AG20443 (cell line): Measurements from ENCODE around the gene SEMA4G.

Experiments used
- DNase-seq: peaks from one replicate; pipeline ENCODE4 v3.0.0; 2012; ENCODE audit warnings: low spot score, mixed read lengths

The SEMA4G gene

DNA sequence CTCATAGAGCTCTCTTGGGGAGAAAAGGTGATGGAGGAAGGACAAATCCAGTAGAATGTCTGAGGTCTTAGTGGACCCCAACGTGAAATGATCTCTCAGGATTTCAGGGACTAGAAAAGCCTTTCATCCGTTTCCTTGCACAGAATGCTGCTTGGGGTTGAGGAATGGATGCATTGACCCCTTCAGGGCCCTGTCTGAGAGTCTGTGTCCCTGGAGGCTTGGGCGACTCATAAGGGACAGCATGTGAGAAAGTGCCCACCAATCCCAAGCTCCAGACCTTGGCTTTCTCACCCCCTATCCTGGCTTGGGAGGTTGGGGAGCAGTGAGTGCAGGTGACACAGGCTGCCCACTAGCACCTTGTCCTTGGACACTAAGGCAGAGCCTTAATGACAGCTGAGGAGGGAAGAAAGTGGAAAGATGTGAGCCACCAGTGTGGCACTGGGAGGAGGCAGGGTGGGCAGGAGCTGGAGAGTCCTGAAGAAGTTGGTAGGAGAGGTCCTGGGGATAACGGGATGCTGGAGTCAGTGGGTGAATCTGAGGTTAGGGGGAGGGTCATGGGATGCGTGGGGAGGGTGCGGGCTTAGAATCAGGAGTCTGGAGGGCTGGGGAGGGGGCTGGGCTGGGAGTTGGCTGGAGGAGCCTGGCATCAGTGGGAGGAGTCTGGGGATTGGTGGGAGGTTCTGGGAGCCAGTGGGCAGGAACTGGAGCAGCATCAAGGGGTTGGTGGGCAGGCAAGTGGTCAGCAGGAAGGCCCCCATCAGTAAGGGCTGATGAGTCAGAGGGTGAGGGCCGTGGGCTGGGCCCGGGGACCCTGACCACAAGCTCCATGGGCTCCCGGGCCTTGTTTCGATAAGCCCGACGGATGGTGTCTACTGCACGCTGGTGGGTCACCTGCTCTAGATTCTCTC is 38.9 kb downstream of the SEMA4G start:
- no peak for DNase-seq

DNA sequence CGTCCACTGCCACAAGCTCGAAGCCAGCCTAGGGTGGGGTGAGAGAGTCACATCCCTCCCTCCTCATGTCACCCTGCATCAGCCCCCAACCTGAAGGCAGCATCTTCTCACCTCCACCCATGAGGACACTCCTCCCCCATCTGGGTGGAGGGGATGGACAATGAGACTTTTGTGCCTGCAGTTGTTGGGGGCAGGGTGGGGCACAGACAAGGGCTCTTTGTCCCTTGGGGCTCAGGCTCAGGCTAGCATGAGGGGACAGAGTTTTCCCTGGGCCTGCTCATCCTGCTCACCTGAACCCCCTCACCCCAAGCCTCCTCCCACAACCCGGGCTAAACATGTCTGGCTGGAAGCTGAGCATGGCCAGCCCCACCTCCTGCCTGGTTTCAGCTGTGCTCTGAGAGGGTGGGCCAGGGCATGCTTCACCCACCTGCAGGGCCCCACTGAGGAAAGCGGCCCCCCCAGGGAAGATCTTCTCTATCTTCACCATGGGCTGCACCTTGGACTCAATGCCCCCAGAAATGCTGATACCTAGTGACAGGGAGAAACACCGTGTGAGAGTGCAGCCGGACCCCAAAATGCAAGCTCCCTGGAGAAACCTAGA is 39.6 kb downstream of the SEMA4G start:
- no peak for DNase-seq

DNA sequence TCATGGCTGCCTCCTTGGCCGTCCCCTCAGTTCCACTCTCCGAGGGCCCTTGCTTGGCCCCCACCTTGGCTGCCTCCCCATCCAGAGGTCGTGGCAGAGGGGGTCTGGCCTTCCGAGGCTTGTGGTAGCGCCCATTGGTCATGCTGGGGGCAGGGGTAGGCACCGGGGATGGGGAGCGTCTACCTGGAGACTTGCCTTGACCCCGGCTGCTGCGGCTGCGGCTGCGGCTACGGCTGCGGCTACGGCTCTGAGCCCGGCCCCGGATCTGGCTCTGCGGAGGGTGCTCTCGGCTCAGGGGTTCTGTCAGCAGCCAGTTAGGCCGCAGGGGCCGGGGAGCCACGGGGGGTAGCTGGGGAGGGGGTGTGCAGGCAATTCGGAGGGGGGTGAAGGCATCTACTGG is 41.0 kb downstream of the SEMA4G start:
- DNase-seq, result no peak

DNA sequence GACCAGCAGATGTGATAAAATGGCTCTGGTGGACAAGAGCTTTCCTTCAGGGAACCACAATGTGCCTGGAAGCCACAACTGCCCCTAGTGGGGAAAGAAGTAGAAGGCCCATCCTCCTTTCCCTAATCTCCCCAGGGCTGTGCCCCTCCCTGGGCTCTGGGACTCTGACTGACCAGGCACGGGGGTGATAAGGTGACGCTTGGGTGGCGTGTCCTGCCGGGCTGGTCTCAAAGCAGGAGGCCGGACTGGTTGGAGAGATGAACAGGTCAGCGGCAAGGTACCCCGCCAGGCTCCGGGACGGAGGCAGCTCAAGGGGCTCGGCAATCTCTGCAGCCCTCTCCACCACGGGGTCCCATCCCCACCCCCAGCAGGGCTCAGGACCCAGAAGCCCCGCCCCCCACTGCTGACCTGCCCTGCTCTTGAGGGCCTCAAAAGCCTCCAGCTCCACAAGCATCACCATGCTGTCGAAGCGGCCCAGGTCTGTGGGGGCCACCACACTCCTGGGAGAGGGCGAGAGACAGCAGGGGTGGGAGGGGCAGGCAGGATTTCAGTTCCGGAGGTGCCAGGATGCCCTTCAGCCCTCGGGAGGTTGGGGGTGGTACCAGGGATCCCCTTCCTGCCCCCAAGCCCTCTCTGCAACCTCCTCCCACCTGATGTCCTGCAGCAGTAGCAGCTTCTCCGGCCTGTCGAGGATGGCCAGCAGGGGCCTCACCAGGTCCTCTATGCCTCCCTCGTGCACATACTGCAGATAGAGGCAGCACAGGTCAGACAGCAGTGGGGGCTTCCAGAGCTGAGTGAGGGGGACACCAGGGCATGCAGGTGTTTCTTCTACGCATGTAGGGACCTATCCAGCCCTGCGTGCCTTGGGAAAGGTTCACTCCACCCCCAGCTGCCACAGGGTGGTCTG is 42.5 kb downstream of the SEMA4G start:
- DNase-seq, result no peak

DNA sequence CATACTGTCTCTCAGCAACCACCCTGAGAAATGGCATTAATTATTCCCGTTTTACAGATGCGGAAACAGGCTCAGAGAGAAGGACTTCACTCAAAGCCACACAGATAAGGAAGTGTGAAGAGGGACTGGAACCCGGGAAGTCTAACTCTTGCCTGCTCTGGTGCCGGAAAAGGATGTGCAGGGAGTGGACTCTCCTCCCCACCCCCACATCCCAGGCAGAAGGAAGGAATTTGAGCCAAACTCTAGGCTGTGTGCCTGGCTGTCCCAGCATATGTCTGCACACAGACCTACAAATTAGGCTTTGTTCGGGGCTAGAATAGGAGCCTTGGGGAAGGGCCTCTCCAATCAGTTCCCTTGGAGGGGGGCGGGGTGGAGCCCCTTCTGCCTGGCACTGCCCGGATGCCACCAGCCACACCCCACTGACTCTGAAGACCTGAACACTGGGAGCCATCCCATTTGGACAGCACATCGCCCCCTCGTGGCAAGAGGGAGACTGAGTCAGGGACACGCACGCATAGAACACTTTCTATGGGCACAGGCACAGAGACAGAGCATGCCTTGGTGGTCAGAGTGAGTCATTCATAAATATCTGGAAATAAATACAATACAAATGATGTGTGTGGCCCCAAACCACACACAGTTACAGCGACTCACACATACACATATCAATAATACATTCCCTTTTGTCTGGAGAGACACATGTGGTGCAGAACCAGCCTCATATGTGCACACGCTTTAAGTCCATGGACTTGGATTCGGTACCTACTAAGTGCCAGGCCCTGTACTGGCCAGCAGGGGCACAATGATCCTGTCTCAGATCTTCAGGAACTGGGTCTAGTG is 43.4 kb downstream of the SEMA4G start:
- DNase-seq, result peak; percentile 91

DNA sequence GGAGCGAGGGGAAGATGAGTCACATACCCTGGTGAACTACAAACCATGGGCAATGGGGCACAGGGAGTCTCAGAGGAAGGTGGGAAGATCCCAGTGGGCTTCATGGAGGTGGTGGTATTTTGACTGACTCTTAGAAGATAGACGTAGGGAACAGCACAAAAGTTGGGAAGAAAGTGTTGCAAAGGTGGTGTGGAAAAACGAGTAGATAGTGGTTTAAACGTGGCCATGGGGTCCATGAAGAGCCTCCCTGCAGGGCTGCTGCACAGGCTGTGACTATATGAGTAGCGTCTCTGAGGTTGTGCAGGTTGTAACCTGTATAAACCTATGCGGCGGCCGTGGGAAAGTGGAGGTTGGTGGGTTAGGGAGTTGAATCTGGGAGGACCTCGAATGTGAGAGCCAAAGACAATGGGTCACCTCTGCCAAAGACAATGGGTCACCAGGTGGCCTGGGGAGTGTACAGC is 44.1 kb downstream of the SEMA4G start:
- no peak for DNase-seq

DNA sequence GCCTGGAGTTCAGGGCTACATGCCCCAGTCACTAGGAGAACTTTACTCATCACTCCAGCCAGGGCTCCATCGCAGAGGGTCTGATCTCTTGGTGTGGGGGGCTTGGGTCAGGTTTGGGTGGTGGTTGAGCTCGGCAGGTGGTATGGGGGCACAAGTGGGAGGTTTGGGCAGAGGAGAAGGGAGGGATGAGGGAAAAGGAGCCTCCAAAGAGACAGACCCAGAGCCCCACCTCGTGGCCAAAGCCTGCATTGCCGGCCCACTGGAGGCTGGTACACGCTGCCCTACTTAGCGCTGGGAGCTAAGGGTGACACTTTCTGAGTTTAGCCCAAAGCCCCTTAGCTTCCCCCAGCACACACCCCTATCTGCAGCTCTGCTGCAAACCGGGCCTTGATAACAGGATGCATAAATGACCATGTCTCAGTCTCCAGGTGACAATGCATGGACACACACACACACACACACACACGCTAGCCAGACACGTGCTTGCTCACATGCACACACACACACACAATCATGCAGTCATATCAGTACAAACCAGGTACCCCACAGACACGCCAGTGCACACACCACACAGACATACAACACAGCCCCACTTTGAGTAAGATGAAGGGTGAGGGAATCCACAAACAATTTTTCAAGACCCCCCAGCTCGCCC is 45.1 kb downstream of the SEMA4G start:
- peak; percentile 83 for DNase-seq

DNA sequence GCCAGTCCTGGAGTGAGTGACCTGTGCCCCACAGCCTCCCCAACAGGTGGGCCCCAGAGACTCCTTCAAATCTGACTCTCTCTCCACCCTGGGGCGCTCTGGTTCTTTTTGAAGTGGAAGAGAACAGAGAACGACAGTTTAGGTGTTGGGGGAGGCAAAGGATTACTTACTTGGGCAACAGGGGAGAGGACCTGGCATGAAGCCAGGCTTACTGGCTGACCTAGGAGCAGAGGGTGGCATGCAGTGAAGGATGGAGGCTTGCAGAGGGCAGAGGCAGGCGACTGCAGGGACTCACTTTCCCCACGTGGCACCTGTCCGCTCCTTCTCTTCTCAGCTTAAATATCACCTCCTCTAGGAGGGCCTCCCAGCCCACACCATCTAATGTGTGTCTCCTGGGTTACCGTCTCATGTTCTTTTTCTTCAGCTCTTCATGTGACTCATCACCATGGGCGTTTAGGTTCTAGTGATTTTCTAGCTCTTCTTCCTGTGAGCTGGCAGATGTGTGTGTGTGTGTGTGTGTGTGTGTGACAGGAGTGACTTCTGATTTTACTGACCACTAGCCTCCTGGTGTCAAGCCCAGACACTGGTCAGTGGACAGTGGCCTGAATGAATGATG is 45.8 kb downstream of the SEMA4G start:
- DNase-seq, result peak; percentile 67

DNA sequence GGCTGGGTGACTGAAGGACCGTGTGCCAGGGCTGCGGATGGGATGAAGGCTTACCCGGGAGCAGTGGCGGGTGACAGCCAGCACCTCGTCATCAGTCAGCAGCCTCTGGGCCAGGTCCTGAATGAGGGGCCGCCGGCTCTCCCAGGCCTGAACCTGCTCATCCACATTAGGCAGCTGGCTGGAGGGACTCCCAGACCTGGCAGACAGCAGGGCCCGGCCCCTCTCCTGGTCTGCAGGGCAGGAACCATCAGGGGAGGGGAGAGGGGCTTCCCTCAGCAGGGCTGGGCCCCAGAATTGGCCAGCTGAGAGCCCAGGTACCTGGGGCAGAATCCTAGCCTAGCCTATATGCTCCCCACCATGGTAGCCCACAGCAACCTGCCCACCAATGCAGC is 46.3 kb downstream of the SEMA4G start:
- DNase-seq, result no peak

DNA sequence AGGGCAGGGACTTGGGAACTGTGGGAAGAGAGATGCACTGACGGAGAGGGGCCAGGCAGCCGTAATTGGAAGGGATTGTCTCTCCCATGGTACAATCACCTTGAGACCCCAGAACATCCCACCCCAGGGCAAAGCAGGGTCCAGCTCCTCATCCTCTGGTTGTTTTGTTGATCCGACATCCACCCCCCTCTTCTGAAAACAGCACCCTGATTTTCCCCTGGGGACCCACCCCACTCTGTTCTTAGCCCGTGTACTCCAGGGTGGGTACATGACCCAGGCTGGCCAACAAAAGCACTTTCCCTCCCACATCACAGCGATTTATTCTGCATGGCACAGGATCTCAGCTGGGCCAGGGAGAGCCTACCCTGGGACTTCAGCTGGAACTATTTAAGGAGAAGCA is 47.5 kb downstream of the SEMA4G start:
- no peak for DNase-seq

DNA sequence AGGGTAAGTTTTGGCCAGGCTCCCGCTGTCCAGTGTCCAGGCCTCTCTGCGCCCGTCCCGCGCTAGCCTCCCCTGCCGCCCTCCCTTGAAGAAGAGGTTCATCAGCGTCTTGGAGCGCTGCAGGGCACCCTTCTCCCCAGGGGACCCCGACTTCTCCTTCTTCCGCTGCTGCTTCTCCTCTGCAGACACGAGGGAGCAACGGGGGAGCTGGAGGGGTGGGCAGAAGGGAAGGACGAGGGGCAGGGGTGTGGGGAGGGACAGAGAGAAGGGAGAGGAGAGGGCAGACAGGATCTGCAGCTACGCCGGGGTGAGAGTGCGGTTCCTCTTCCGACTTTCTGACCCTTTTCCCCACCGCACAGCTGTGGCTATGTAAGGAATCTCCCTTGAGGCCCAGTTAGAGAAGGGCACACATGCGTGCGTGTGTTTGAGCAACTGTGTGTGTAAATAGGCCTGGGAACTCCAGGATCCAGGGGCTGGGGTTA is 48.9 kb downstream of the SEMA4G start:
- no peak for DNase-seq

DNA sequence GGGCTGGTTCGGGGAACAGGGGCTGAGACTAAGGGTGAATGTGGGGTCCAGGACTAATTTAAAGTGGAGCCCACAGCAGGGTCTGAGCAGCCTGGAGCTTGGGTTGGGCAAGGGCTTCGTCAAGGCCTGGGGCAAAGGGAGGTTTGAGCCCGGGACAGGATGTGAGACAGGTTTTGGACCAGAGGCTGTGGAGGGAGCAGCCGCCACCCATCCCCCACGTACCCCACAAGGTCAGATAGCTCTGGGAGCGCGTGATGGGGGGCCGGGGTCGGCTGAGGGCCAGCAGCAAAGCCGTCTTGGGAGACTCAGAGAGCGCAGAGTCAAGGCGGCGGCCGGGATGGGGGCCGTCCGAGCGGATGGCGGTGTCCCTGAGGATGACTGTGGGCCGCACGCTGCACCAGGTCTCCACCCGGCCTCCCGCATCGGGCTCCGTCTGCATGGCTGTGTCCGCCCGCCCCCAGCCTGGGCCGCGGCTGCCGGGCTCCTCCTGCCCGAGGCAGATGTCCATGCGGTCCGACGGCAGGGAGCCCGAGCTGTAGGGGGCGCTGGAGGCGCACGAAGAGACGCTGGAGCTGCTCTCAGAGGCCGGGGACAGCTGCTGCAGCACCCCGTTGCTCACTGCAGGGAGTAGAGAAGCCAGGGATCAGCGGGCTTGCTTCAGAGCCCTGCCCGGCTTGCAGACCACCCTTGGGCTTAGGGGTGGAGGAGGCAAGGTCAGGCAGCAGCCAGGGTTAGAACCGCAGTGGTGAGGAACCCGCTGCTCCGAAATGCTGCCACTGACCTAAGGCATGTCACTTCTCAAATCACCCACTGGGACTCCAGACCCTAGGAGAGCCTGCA is 49.5 kb downstream of the SEMA4G start:
- peak; percentile 95 for DNase-seq
